HCT116 (cell line): ENCODE results near the gene PDE1C. TPM values are rescaled to one million over a fixed set of nuclear protein-coding genes. Genes with fewer than 3 reads are reported as not detected.

Experiments
- ATAC-seq: fragments of 200-7000 bp; cut with Tn5 transposase; 2 replicates; pipeline ENCODE4 v1.9.1; 2020; ENCODE audit warnings: mild to moderate bottlenecking, moderate library complexity
- BruUV-seq: library from RNA; stranded (reverse); fragments of 400-500 nt; replicated peaks from 2 replicates; lab custom pipeline; 2021; lab: Mats Ljungman, UMichigan
- CTCF ChIA-PET: fragments of 300-600 bp; sonication (Branson Sonifier 250); formaldehyde crosslinking; loops from one replicate; lab custom pipeline; 2021; ENCODE audit warnings: antibody characterized with exemption; lab: Charles Lee
- POLR2A ChIA-PET: fragments of 300-600, 350-600 bp; sonication (Branson Sonifier 250); formaldehyde crosslinking; loops from one replicate; lab custom pipeline; 2021; ENCODE audit warnings: antibody characterized with exemption; lab: Charles Lee
- RAD21 ChIA-PET, 2 experiments: fragments of 300-600 bp; sonication (Branson Sonifier 250); formaldehyde crosslinking; loops; one replicate each; lab custom pipeline; 2023; ENCODE audit warnings: low total read pairs in 2 of 2; ENCODE audit not compliant: uncharacterized antibody in 2 of 2, unreplicated experiment in 2 of 2, low non-redundant PET in 1 of 2; lab: Charles Lee
- DNase-seq: peaks from one replicate; pipeline ENCODE4 v3.0.0-alpha.2; 2010; ENCODE audit warnings: low read depth, low spot score
- H2AFZ ChIP-seq: fragments of 200-600 bp; shearing (Covaris generic), sonication (generic); 2 replicates; pipeline ENCODE4 v1.6.1; 2017; ENCODE audit warnings: low read depth, mixed run types, mixed read lengths, antibody characterized with exemption, low read length; ENCODE audit not compliant: poor library complexity, severe bottlenecking
- H3K27ac ChIP-seq: 2 replicates; pipeline ENCODE4 v1.5.1; 2012; ENCODE audit warnings: low read depth, low read length
- H3K27me3 ChIP-seq: fragments of 200-600 bp; sonication (generic); 2 replicates; pipeline ENCODE4 v1.6.1; 2016; ENCODE audit warnings: mixed run types, low read length, mixed read lengths; ENCODE audit not compliant: insufficient read depth
- H3K36me3 ChIP-seq, 2 experiments: fragments of 200-500 bp in 1 of 2; fragments of 200-600 bp in 1 of 2; sonication (Bioruptor generic) in 1 of 2; sonication (generic) in 1 of 2; 2 replicates each; pipeline versions ENCODE4 v1.5.1 to v1.6.1; 2014 to 2016; ENCODE audit warnings: low read length in 2 of 2, inconsistent platforms in 1 of 2, mixed read lengths in 1 of 2, mixed run types in 1 of 2; ENCODE audit not compliant: insufficient read depth in 2 of 2, control insufficient read depth in 1 of 2
- H3K4me1 ChIP-seq, 2 experiments: fragments of 200-600 bp in 1 of 2; sonication (generic) in 1 of 2; 2 replicates each; pipeline versions ENCODE4 v1.5.1 to v1.6.1; 2012 to 2017; ENCODE audit warnings: low read length in 2 of 2, inconsistent platforms in 1 of 2, mild to moderate bottlenecking in 1 of 2, mixed read lengths in 1 of 2, mixed run types in 1 of 2, moderate library complexity in 1 of 2; ENCODE audit not compliant: insufficient read depth in 2 of 2, control insufficient read depth in 1 of 2
- H3K4me2 ChIP-seq: fragments of 200-600 bp; sonication (generic); 2 replicates; pipeline ENCODE4 v1.6.1; 2017; ENCODE audit warnings: mixed run types, low read length, mixed read lengths
- H3K4me3 ChIP-seq, 2 experiments: fragments of 200-600 bp in 1 of 2; sonication (generic) in 1 of 2; replicated peaks in 1 of 2; 2 replicates each; pipeline ENCODE4 v1.5.1; 2011 to 2016; ENCODE audit warnings: low read length in 2 of 2, control low read depth in 1 of 2, low read depth in 1 of 2, mild to moderate bottlenecking in 1 of 2, mixed read lengths in 1 of 2, mixed run types in 1 of 2
- H3K79me2 ChIP-seq: fragments of 200-600 bp; sonication (generic); 2 replicates; pipeline ENCODE4 v1.6.1; 2017; ENCODE audit warnings: mild to moderate bottlenecking, mixed run types, low read length, moderate library complexity, mixed read lengths; ENCODE audit not compliant: insufficient read depth
- H3K9ac ChIP-seq: fragments of 200-600 bp; sonication (generic); 2 replicates; pipeline ENCODE4 v1.6.1; 2016; ENCODE audit warnings: low read length, mixed read lengths
- H3K9me2 ChIP-seq: fragments of 200-600 bp; sonication (generic), shearing (Covaris generic); 2 replicates; pipeline ENCODE4 v1.6.1; 2017; ENCODE audit warnings: mixed run types, mild to moderate bottlenecking, moderate library complexity; ENCODE audit not compliant: insufficient read depth
- H3K9me3 ChIP-seq, 2 experiments: fragments of 200-500 bp in 1 of 2; fragments of 200-600 bp in 1 of 2; sonication (Bioruptor generic) in 1 of 2; sonication (generic) in 1 of 2; 2 replicates each; pipeline ENCODE4 v1.6.1; 2014 to 2017; ENCODE audit warnings: low read length in 2 of 2, mixed read lengths in 2 of 2, inconsistent platforms in 1 of 2, low read depth in 1 of 2, mild to moderate bottlenecking in 1 of 2, mixed run types in 1 of 2, moderate library complexity in 1 of 2; ENCODE audit not compliant: control insufficient read depth in 1 of 2, insufficient read depth in 1 of 2
- H4K20me1 ChIP-seq: fragments of 200-600 bp; sonication (generic), shearing (Covaris generic); 2 replicates; pipeline ENCODE4 v1.6.1; 2017; ENCODE audit warnings: mixed run types, mild to moderate bottlenecking, moderate library complexity; ENCODE audit not compliant: insufficient read depth
- CBX3 ChIP-seq: IDR thresholded peaks from 2 replicates; pipeline ENCODE4 v1.6.1; 2012; ENCODE audit warnings: low read depth
- CEBPB ChIP-seq: IDR thresholded peaks from 2 replicates; pipeline ENCODE4 v1.6.1; 2012; ENCODE audit warnings: low read depth
- CTCF ChIP-seq, 3 experiments: fragments of 200-600 bp in 1 of 3; sonication (generic) in 1 of 3; IDR thresholded peaks in 2 of 3; conservative IDR thresholded peaks in 1 of 3; 2 replicates each; pipeline ENCODE4 v1.5.1; 2012 to 2017; ENCODE audit warnings: low read depth in 2 of 3, low read length in 2 of 3, antibody characterized with exemption in 1 of 3, borderline replicate concordance in 1 of 3, control low read depth in 1 of 3, mild to moderate bottlenecking in 1 of 3, mixed read lengths in 1 of 3, mixed run types in 1 of 3, moderate library complexity in 1 of 3; ENCODE audit not compliant: insufficient read depth in 1 of 3
- EGR1 ChIP-seq: IDR thresholded peaks from 2 replicates; pipeline ENCODE4 v1.6.1; 2012; ENCODE audit warnings: low read depth
- EZH2phosphoT487 ChIP-seq: fragments of 200-600 bp; IDR thresholded peaks from 2 replicates; pipeline ENCODE4 v1.6.1; 2018; ENCODE audit warnings: antibody characterized with exemption, borderline replicate concordance
- FOSL1 ChIP-seq: IDR thresholded peaks from 2 replicates; pipeline ENCODE4 v1.6.1; 2012; ENCODE audit warnings: low read depth
- JUND ChIP-seq: IDR thresholded peaks from 2 replicates; pipeline ENCODE4 v1.6.1; 2012
- POLR2A ChIP-seq: IDR thresholded peaks from 2 replicates; pipeline ENCODE4 v1.7.0; 2011; ENCODE audit warnings: borderline replicate concordance; ENCODE audit not compliant: insufficient read depth, insufficient read length; ENCODE audit errors: extremely low read depth
- RAD21 ChIP-seq: IDR thresholded peaks from 2 replicates; pipeline ENCODE4 v1.6.1; 2012; ENCODE audit warnings: low read depth, mild to moderate bottlenecking
- SIN3A ChIP-seq: IDR thresholded peaks from 2 replicates; pipeline ENCODE4 v1.6.1; 2012; ENCODE audit warnings: low read depth
- SP1 ChIP-seq: IDR thresholded peaks from 2 replicates; pipeline ENCODE4 v1.6.1; 2012; ENCODE audit warnings: low read depth
- SRF ChIP-seq: IDR thresholded peaks from 2 replicates; pipeline ENCODE4 v1.6.1; 2012; ENCODE audit warnings: low read depth
- YY1 ChIP-seq: IDR thresholded peaks from 2 replicates; pipeline ENCODE4 v1.6.1; 2011; ENCODE audit warnings: low read length, low read depth, moderate library complexity, mild to moderate bottlenecking; ENCODE audit not compliant: insufficient replicate concordance; ENCODE audit errors: extremely low read depth
- ZFX ChIP-seq: fragments of 450-650 bp; IDR thresholded peaks from 2 replicates; pipeline ENCODE4 v1.6.1; 2017
- ZNF274 ChIP-seq: fragments of 200-500 bp; sonication (Bioruptor generic); IDR thresholded peaks from 2 replicates; pipeline ENCODE4 v1.6.1; 2014; ENCODE audit warnings: mild to moderate bottlenecking, low read depth, low read length, inconsistent platforms
- intact Hi-C: fragments of 100-400 bp; cut with micrococcal nuclease; formaldehyde crosslinking; loops from 2 replicates; pipeline ENCODE4 v1.10.0; 2022
- total RNA-seq: library from RNA; stranded (reverse); gene quantifications from one replicate; pipeline ENCODE4 v1.2.1, GENCODE V29; 2021; ENCODE audit not compliant: unreplicated experiment
- TF ChIP-seq, protein P1 (sequence below): IDR thresholded peaks from 2 replicates; pipeline ENCODE4 v1.6.1; 2012

PDE1C gene
- total RNA-seq, 1 experiment from 2014 or later: 0.17 TPM

DNA sequence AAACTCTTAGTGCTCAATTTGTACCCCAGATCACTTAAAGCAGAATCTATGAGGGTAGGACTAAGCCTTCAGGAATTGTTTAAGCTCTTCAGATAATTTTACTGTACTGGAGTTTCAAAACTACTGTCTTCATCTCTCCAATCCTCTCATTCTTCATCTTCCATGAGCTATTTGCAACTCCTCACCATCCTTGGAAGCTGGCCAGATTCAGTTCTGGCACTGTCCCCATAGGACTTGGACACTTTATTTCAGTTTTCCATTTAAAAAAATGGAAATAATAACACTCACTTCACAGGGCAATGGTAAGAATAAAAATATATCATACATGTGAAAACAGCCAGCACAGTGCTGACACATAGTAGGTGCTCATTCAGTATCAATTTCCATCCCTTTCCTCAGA lies 308.6 kb downstream of the PDE1C start:
- CTCF ChIA-PET: no interaction called here
- no peaks in the 10 kb centered on the region; the same call in 1 of the 2 replicates for H3K27me3 ChIP-seq
- H3K27ac ChIP-seq: no peak overlapping the region
- no peak overlapping the region for H3K4me3 ChIP-seq
- H4K20me1 ChIP-seq: no peaks in the 10 kb centered on the region
- H3K9me2 ChIP-seq: no peaks in the 10 kb centered on the region
- POLR2A ChIA-PET: no interaction called here
- H3K9ac ChIP-seq: no peak overlapping the region
- no peaks in the 10 kb centered on the region for H3K4me1 ChIP-seq
- no peak overlapping the region for H3K4me2 ChIP-seq
- DNase-seq (no peak), ATAC-seq (no peak)
- no peaks in the 10 kb centered on the region for H3K79me2 ChIP-seq
- intact Hi-C loops: no loop called here
- H3K9me3 ChIP-seq: no peaks in the 10 kb centered on the region
- TF ChIP-seq SP1 (no peak), RAD21 (no peak), CBX3 (no peak), CTCF (IDR thresholded peaks at IDR 0.05 in 2 of 3, conservative IDR thresholded peaks at IDR 0.05 in 1 of 3; ENCODE audit: borderline replicate concordance in 1 of 3, insufficient read depth in 1 of 3, low read depth in 2 of 3, low read length in 2 of 3) (no peak), POLR2A (no peak), CEBPB (no peak), FOSL1 (no peak), EZH2phosphoT487 (no peak), ZNF274 (no peak), EGR1 (no peak), JUND (no peak), SIN3A (no peak), ZFX (no peak), SRF (no peak), YY1 (no peak)
- TF ChIP-seq, protein P1, sequence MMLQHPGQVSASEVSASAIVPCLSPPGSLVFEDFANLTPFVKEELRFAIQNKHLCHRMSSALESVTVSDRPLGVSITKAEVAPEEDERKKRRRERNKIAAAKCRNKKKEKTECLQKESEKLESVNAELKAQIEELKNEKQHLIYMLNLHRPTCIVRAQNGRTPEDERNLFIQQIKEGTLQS: no peak
- H2AFZ ChIP-seq: no peak overlapping the region
- no peaks in the 10 kb centered on the region for H3K36me3 ChIP-seq
- RAD21 ChIA-PET: no interaction called here
- BruUV-seq: no TSS peak
